NCI-H345 treated with DMSO at 0.1 percent for 48 hours (cell line): ENCODE results near the gene OPCML.

Source experiments
- DNase-seq: peaks from one replicate; lab custom pipeline; 2025; ENCODE audit not compliant: unreplicated experiment; lab: John Stamatoyannopoulos, UW

OPCML gene

GRCh38 chr11:133413703-133414102 lies 118.6 kb downstream of the OPCML start:
- DNase-seq: no peak

- DNase-seq: no peak
Measured at GRCh38 chr11:133409799-133410198, 122.5 kb downstream of the OPCML start.

- no peak for DNase-seq
Measured at GRCh38 chr11:133408936-133409335, 123.4 kb downstream of the OPCML start.

GRCh38 chr11:133408402-133408801 lies 123.9 kb downstream of the OPCML start:
- DNase-seq: no peak

- no peak for DNase-seq
Measured at GRCh38 chr11:133406489-133406888, 125.8 kb downstream of the OPCML start.

GRCh38 chr11:133403900-133404299 lies 128.4 kb downstream of the OPCML start:
- DNase-seq: no peak

- DNase-seq: no peak
Measured at GRCh38 chr11:133402551-133402950, 129.8 kb downstream of the OPCML start.

- no peak for DNase-seq
Measured at GRCh38 chr11:133399855-133400625, 132.3 kb downstream of the OPCML start.

GRCh38 chr11:133399294-133399693 lies 133.0 kb downstream of the OPCML start:
- no peak for DNase-seq

GRCh38 chr11:133390803-133391202 lies 141.5 kb downstream of the OPCML start:
- no peak for DNase-seq

- no peak for DNase-seq
Measured at GRCh38 chr11:133388975-133389568, 143.2 kb downstream of the OPCML start.

- no peak for DNase-seq
Measured at GRCh38 chr11:133388260-133388659, 144.0 kb downstream of the OPCML start.

- no peak for DNase-seq
Measured at GRCh38 chr11:133386852-133387251, 145.4 kb downstream of the OPCML start.

- no peak for DNase-seq
Measured at GRCh38 chr11:133386262-133386661, 146.0 kb downstream of the OPCML start.

- no peak for DNase-seq
Measured at GRCh38 chr11:133385781-133386180, 146.5 kb downstream of the OPCML start.

- no peak for DNase-seq
Measured at GRCh38 chr11:133384731-133385130, 147.6 kb downstream of the OPCML start.

- DNase-seq: no peak
Measured at GRCh38 chr11:133383689-133384088, 148.6 kb downstream of the OPCML start.

GRCh38 chr11:133383201-133383600 lies 149.1 kb downstream of the OPCML start:
- no peak for DNase-seq

- DNase-seq: no peak
Measured at GRCh38 chr11:133382131-133382812, 150.0 kb downstream of the OPCML start.

- no peak for DNase-seq
Measured at GRCh38 chr11:133381761-133382130, 150.6 kb downstream of the OPCML start.

GRCh38 chr11:133366147-133366546 lies 166.2 kb downstream of the OPCML start:
- no peak for DNase-seq

- DNase-seq: no peak
Measured at GRCh38 chr11:133362916-133363315, 169.4 kb downstream of the OPCML start.
